DND-41 (cell line): Measurements from ENCODE around the gene FARP2.

Source experiments
- ATAC-seq: fragments of 200-7000 bp; cut with Tn5 transposase; 3 replicates; pipeline ENCODE4 v1.9.1; 2021; ENCODE audit warnings: low read depth; ENCODE audit not compliant: insufficient read depth
- DNase-seq: peaks from one replicate; pipeline ENCODE4 v3.0.0-alpha.2; 2020
- H2AFZ ChIP-seq: 2 replicates; pipeline ENCODE4 v1.6.0; 2012; ENCODE audit warnings: low read depth, low read length
- H3K27ac ChIP-seq: 2 replicates; pipeline ENCODE4 v1.5.1; 2012; ENCODE audit warnings: low read length, inconsistent platforms
- H3K27me3 ChIP-seq: fragments of 200-600 bp; sonication (generic); 2 replicates; pipeline ENCODE4 v1.6.0; 2012; ENCODE audit warnings: low read length, mild to moderate bottlenecking, inconsistent platforms; ENCODE audit not compliant: insufficient read depth, poor library complexity
- H3K36me3 ChIP-seq: 2 replicates; pipeline ENCODE4 v1.5.1; 2012; ENCODE audit warnings: low read length, inconsistent platforms; ENCODE audit not compliant: insufficient read depth
- H3K4me1 ChIP-seq: 2 replicates; pipeline ENCODE4 v1.5.1; 2012; ENCODE audit warnings: mild to moderate bottlenecking, low read length; ENCODE audit not compliant: insufficient read depth
- H3K4me2 ChIP-seq: 2 replicates; pipeline ENCODE4 v1.6.0; 2012; ENCODE audit warnings: mild to moderate bottlenecking, moderate library complexity, low read length, inconsistent platforms; ENCODE audit not compliant: insufficient read depth
- H3K4me3 ChIP-seq, 2 experiments: fragments of 200-600 bp in 1 of 2; shearing (Covaris generic) in 1 of 2; 2 replicates each; pipeline ENCODE4 v1.5.1; 2012 to 2016; ENCODE audit warnings: inconsistent platforms in 2 of 2, low read length in 2 of 2, mild to moderate bottlenecking in 2 of 2, low read depth in 1 of 2, moderate library complexity in 1 of 2
- H3K79me2 ChIP-seq: 2 replicates; pipeline ENCODE4 v1.6.0; 2012; ENCODE audit warnings: low read length, inconsistent platforms; ENCODE audit not compliant: insufficient read depth
- H3K9ac ChIP-seq: 2 replicates; pipeline ENCODE4 v1.6.0; 2012; ENCODE audit warnings: low read depth, mild to moderate bottlenecking, inconsistent platforms, low read length, moderate library complexity
- H3K9me3 ChIP-seq: 2 replicates; pipeline ENCODE4 v1.5.1; 2012; ENCODE audit warnings: low read length, moderate library complexity, mild to moderate bottlenecking, inconsistent platforms; ENCODE audit not compliant: insufficient read depth, severe bottlenecking
- H4K20me1 ChIP-seq: 2 replicates; pipeline ENCODE4 v1.6.0; 2012; ENCODE audit warnings: low read length; ENCODE audit not compliant: insufficient read depth
- EZH2 ChIP-seq: IDR thresholded peaks from 3 replicates; pipeline ENCODE4 v1.6.1; 2012; ENCODE audit warnings: borderline replicate concordance, low read depth, mild to moderate bottlenecking, moderate library complexity, low read length, inconsistent platforms; ENCODE audit not compliant: severe bottlenecking
- TF ChIP-seq, protein P1 (sequence below): IDR thresholded peaks from 2 replicates; pipeline ENCODE4 v1.5.1; 2012; ENCODE audit warnings: borderline replicate concordance, low read length, moderate library complexity, mild to moderate bottlenecking; ENCODE audit not compliant: poor library complexity, severe bottlenecking; ENCODE audit errors: extremely low read depth

FARP2 gene

DNA sequence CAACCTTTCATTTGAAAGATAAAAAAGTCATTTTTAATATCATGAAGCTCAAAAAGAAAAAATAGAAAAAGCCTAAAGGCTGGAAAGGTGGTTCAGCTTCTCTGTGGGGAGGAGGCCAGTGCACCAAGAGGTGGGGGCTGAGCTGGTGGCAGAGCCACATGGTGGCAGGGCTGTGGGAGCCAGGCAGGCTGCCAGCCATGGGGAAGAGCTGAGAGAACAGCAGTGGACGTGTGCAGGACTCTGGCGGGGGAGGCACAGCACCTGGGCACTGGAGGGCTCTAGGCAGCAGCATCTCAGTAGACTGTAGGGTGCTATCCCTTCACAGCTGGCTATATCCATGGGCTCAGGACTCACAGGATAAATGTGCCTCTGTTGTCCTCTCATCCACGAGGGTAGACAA is 104.5 kb downstream of the FARP2 start:
- Histone ChIP-seq H3K9me3 (no peaks in the 10 kb centered on the region), H3K9ac (no peak overlapping the region), H3K27me3 (no peaks in the 10 kb centered on the region), H3K4me2 (no peak overlapping the region), H3K36me3 (no peaks in the 10 kb centered on the region), H3K27ac (no peak overlapping the region), H3K79me2 (no peaks in the 10 kb centered on the region), H3K4me1 (no peaks in the 10 kb centered on the region), H2AFZ (no peak overlapping the region), H3K4me3 (no peak overlapping the region), H4K20me1 (peaks cover 56% of the 10 kb centered on the region)
- no peak for TF ChIP-seq EZH2
- TF ChIP-seq, protein P1, sequence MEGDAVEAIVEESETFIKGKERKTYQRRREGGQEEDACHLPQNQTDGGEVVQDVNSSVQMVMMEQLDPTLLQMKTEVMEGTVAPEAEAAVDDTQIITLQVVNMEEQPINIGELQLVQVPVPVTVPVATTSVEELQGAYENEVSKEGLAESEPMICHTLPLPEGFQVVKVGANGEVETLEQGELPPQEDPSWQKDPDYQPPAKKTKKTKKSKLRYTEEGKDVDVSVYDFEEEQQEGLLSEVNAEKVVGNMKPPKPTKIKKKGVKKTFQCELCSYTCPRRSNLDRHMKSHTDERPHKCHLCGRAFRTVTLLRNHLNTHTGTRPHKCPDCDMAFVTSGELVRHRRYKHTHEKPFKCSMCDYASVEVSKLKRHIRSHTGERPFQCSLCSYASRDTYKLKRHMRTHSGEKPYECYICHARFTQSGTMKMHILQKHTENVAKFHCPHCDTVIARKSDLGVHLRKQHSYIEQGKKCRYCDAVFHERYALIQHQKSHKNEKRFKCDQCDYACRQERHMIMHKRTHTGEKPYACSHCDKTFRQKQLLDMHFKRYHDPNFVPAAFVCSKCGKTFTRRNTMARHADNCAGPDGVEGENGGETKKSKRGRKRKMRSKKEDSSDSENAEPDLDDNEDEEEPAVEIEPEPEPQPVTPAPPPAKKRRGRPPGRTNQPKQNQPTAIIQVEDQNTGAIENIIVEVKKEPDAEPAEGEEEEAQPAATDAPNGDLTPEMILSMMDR, result no peak
- ATAC-seq (no peak), DNase-seq (no peak)

DNA sequence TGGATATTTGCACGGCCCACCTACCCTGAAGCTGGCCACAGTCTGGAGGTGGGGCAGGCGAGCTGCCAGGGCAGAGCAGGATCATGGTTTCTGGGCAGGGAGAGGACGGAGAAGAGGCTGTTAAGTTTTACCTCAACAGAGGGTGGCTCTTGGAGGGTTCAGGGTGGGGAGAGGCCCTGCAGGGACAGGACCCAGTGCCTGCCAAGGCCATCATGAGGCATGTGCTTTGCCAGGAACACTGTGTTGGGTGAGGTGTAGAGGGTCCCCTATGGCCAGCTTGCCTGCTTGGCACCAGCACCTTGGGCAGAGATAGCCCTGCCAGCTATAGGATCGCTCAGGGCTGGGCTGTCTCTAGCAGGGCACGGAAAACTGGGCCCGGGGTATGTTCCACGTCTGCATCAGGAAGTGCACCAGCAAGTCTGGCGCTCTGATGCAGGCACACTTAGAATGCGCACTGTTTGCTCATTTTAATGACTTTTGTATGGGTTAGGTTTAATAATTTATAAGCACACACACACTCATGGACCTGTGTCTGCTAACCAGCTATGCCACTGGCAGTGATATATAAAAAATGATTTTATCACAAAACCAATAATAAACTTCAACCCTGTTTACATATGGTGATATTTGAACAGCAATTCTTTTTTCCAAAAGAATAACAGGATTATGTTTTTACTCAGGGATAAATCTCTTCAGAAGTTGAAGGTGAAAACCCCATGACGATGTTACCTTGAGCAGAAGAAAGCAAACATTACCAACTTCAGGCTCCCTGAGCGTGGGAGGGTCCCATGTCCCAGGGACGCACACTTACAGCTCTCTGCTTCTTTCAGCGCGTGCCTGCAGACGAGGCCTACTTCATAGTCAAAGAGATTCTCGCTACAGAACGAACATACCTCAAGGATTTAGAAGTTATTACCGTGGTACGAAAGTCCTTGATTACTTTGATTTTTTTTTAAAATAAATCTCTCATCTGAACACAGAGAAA is 105.9 kb downstream of the FARP2 start:
- no peaks in the 10 kb centered on the region for H3K36me3 ChIP-seq
- H2AFZ ChIP-seq, result no peak overlapping the region
- no peak overlapping the region for H3K4me3 ChIP-seq
- TF ChIP-seq EZH2, result no peak
- TF ChIP-seq, protein P1, result no peak
- H3K4me2 ChIP-seq, result no peak overlapping the region
- peaks cover 48% of the 10 kb centered on the region for H4K20me1 ChIP-seq
- no peaks in the 10 kb centered on the region for H3K27me3 ChIP-seq
- no peak for ATAC-seq
- no peaks in the 10 kb centered on the region for H3K4me1 ChIP-seq
- no peaks in the 10 kb centered on the region for H3K9me3 ChIP-seq
- no peak for DNase-seq
- no peak overlapping the region for H3K27ac ChIP-seq
- no peaks in the 10 kb centered on the region for H3K79me2 ChIP-seq
- H3K9ac ChIP-seq, result no peak overlapping the region

DNA sequence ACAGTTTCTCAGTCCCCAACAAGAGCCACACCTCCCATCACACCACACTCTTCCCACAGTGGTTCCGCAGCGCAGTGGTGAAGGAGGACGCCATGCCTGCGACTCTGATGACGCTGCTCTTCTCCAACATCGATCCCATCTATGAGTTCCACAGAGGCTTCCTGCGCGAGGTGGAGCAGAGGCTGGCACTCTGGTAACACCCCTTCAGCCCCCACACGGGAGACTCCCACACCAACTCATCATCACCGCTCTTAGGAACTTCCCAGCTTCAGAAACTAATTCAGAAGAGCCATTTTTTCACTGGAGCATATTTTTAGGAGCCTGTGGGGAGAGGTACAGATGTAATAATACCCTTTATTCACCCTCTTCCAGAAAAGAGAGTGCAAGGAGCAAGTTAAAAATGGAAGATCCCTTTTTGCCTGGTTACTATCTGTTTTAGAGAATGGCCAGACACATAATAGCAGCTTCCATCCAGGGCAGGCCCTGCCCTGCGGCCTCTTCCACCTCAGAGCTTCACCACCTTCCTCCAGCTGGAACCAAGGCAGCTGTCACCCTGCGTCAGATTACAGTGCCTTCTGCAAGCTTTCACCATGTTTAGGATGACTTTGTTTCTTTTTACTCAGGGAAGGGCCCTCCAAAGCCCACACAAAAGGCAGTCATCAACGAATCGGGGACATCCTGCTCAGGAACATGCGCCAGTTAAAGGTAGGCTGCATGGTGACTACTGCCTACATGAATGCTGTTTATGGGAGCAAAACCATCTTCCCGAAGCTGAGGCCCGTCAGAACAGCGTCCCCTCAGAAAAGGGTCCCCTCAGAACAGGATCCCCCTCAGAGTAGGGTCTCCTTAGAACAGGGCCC is 107.4 kb downstream of the FARP2 start:
- Histone ChIP-seq H3K4me3 (no peak overlapping the region), H3K27ac (no peak overlapping the region), H3K79me2 (no peaks in the 10 kb centered on the region), H2AFZ (no peak overlapping the region), H3K9me3 (no peaks in the 10 kb centered on the region), H4K20me1 (peaks cover 38% of the 10 kb centered on the region), H3K4me1 (no peaks in the 10 kb centered on the region), H3K9ac (no peak overlapping the region), H3K27me3 (no peaks in the 10 kb centered on the region), H3K36me3 (no peaks in the 10 kb centered on the region), H3K4me2 (no peak overlapping the region)
- DNase-seq (no peak), ATAC-seq (no peak)
- TF ChIP-seq, protein P1, result no peak
- TF ChIP-seq EZH2, result no peak
